ENCODE measurements around the gene KIRREL2. TPM values are rescaled to one million over a fixed set of nuclear protein-coding genes. Genes with fewer than 3 reads are reported as not detected.

KIRREL2 gene
- total RNA-seq (2014; rRNA removed) = not detected in 2 replicates
- percentile 7 among the genes with signal in this experiment for Bru-seq, nascent RNA
- not detected for BruChase-seq, experiment 1, labeled RNA remaining after a 6-hour chase
- not detected for BruChase-seq, experiment 2, labeled RNA remaining after a 2-hour chase
- long read RNA-seq = 0 reads

DNA sequence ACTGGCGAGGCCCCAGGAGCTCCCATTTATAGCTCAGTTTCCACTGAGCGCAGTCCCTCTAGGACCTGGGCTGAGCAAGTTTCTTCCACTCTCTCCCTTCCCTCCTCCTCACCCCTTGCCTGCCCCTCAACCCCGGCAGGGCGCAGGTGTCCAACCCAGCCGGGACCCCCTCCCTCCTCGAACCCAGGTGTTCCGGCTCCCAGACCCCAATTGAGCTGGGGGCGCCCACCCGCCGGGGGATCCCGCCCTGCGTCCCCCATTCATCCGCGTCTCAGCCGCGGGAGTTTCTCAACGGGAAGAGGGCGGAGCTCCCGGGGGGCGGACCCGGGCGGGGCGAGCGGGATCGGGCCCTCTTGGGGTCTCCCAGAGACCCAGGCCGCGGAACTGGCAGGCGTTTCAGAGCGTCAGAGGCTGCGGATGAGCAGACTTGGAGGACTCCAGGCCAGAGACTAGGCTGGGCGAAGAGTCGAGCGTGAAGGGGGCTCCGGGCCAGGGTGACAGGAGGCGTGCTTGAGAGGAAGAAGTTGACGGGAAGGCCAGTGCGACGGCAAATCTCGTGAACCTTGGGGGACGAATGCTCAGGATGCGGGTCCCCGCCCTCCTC, at the start of gene KIRREL2:
Gene KIRREL2, plus strand, starts transcription at position 366 of the 604 bp plus-strand sequence. Its CDS starts 209 bp downstream, at position 575.
- ATAC-seq (no peak), DNase-seq (no peak)
- Histone ChIP-seq H3K79me2 (ENCODE audit: low read length) (no peaks in the 10 kb centered on the region), H3K9me2 (replicated peaks; ENCODE audit: low read length) (no peaks in the 10 kb centered on the region), H3F3A (ENCODE audit: low read length, unreplicated experiment) (no peaks in the 10 kb centered on the region), H3K9me3 (ENCODE audit: low read length) (no peaks in the 10 kb centered on the region), H3K4me3 (ENCODE audit: low read length) (no peak within 1 kb of the TSS), H3K4me1 (ENCODE audit: insufficient read depth, low read length) (no peaks in the 10 kb centered on the region), H3K4me2 (ENCODE audit: low read length) (no peak within 1 kb of the TSS), H3K9ac (ENCODE audit: low read length) (no peak within 1 kb of the TSS), H4K20me1 (ENCODE audit: low read length) (no peaks in the 10 kb centered on the region), H3K36me3 (ENCODE audit: low read depth, low read length) (no peaks in the 10 kb centered on the region), H3K27me3 (ENCODE audit: low read length) (peaks cover 15% of the 10 kb centered on the region), H3K27ac (ENCODE audit: low read length) (no peak within 1 kb of the TSS), H2AFZ (ENCODE audit: low read length) (no peak within 1 kb of the TSS)
- TF ChIP-seq EZH2 (IDR thresholded peaks at IDR 0.05; ENCODE audit: low read length, unreplicated experiment) (no peak), EZH2phosphoT487 (IDR thresholded peaks at IDR 0.05; ENCODE audit: borderline replicate concordance, low read length) (no peak)
- TF ChIP-seq, protein P1, sequence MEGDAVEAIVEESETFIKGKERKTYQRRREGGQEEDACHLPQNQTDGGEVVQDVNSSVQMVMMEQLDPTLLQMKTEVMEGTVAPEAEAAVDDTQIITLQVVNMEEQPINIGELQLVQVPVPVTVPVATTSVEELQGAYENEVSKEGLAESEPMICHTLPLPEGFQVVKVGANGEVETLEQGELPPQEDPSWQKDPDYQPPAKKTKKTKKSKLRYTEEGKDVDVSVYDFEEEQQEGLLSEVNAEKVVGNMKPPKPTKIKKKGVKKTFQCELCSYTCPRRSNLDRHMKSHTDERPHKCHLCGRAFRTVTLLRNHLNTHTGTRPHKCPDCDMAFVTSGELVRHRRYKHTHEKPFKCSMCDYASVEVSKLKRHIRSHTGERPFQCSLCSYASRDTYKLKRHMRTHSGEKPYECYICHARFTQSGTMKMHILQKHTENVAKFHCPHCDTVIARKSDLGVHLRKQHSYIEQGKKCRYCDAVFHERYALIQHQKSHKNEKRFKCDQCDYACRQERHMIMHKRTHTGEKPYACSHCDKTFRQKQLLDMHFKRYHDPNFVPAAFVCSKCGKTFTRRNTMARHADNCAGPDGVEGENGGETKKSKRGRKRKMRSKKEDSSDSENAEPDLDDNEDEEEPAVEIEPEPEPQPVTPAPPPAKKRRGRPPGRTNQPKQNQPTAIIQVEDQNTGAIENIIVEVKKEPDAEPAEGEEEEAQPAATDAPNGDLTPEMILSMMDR (conservative IDR thresholded peaks at IDR 0.05; ENCODE audit: low read depth, low read length) = no peak
- no TSS peak for BruUV-seq (replicated peaks)
- POLR2A ChIA-PET (ENCODE audit: unreplicated experiment) = no interaction called here
- CTCF ChIA-PET = no interaction called here
- intact Hi-C loops (cut with micrococcal nuclease) = no loop called here

DNA sequence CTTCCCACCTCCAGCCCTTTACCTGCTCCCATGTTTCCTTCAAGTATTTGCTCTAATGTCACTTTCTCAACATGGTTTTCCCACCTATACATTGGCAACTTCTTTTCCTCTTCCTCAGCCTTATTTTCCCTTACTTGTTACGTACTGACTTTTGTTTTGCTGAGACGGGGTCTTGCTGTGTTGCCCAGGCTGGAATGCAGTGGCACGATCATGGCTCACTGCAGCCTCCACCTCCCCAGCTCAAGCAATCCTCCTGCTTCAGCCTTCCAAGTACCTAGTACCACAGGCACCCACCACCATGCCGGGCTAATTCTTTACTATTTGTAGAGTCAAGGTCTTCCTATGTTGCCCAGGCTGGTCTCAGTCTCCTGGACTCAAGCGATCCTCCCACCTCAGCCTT, 49.1 kb upstream of the KIRREL2 start:
- ChIA-PET CTCF (no interaction called here), POLR2A (ENCODE audit: unreplicated experiment) (no interaction called here)
- no peak for TF ChIP-seq EZH2 (IDR thresholded peaks at IDR 0.05; ENCODE audit: low read length, unreplicated experiment)
- TF ChIP-seq EZH2phosphoT487 (IDR thresholded peaks at IDR 0.05; ENCODE audit: borderline replicate concordance, low read length) = no peak
- TF ChIP-seq, protein P1 (conservative IDR thresholded peaks at IDR 0.05; ENCODE audit: low read depth, low read length) = no peak
- Histone ChIP-seq H3K27me3 (ENCODE audit: low read length) (no peaks in the 10 kb centered on the region), H3K4me1 (ENCODE audit: insufficient read depth, low read length) (no peaks in the 10 kb centered on the region), H3K9me2 (replicated peaks; ENCODE audit: low read length) (no peaks in the 10 kb centered on the region), H3K4me2 (ENCODE audit: low read length) (no peak overlapping the region), H3K9me3 (ENCODE audit: low read length) (no peaks in the 10 kb centered on the region), H3F3A (ENCODE audit: low read length, unreplicated experiment) (no peaks in the 10 kb centered on the region), H3K27ac (ENCODE audit: low read length) (no peak overlapping the region), H3K36me3 (ENCODE audit: low read depth, low read length) (no peaks in the 10 kb centered on the region), H3K4me3 (ENCODE audit: low read length) (no peak overlapping the region), H3K79me2 (ENCODE audit: low read length) (no peaks in the 10 kb centered on the region), H3K9ac (ENCODE audit: low read length) (no peak overlapping the region), H4K20me1 (ENCODE audit: low read length) (no peaks in the 10 kb centered on the region), H2AFZ (ENCODE audit: low read length) (no peak overlapping the region)
- intact Hi-C loops (cut with micrococcal nuclease) = no loop called here
- ATAC-seq (no peak), DNase-seq (no peak)
- BruUV-seq (replicated peaks) = no TSS peak

Data from PC-3 (cell line).